Right lobe of liver (tissue), 6 donors: ENCODE data around the gene PSMA4. TPM values are rescaled to one million over a fixed set of nuclear protein-coding genes. Genes with fewer than 3 reads are reported as not detected.
A peak's percentile ranks its signal among the peaks of the same experiment; 100 is the strongest.

ENCODE experiments used
- ATAC-seq, 4 donors: fragments of 200-7000 bp; cut with Tn5 transposase; one replicate each; pipeline ENCODE4 v1.9.1; 2020; ENCODE audit warnings: mild to moderate bottlenecking in 4 of 4, moderate library complexity in 4 of 4
- DNase-seq, 3 donors: peaks; one replicate each; pipeline ENCODE4 v3.0.0-alpha.2; 2020
- H3K27ac ChIP-seq, 3 donors: fragments of 200-600 bp; one replicate each; pipeline ENCODE4 v1.8.0; 2022
- H3K27me3 ChIP-seq, 2 donors: fragments of 200-600 bp; one replicate each; pipeline ENCODE4 v1.8.0; 2022
- H3K36me3 ChIP-seq, 4 donors: fragments of 200-600 bp; sonication (generic) in 1 of 4; one replicate each; pipeline versions ENCODE4 v1.5.1 to v1.8.0; 2017 to 2022; ENCODE audit warnings: control low read depth in 1 of 4
- H3K4me1 ChIP-seq, 4 donors: fragments of 200-600 bp; sonication (generic) in 1 of 4; one replicate each; pipeline versions ENCODE4 v1.5.1 to v1.8.0; 2017 to 2022; ENCODE audit warnings: control low read depth in 1 of 4
- H3K4me3 ChIP-seq, 3 donors: fragments of 200-600 bp; one replicate each; pipeline ENCODE4 v1.8.0; 2022
- H3K9me3 ChIP-seq, 4 donors: fragments of 200-600 bp; sonication (generic) in 1 of 4; one replicate each; pipeline versions ENCODE4 v1.5.1 to v1.8.0; 2017 to 2022; ENCODE audit warnings: control low read depth in 1 of 4
- CTCF ChIP-seq, 4 donors: fragments of 200-600 bp in 3 of 4; fragments of 450-650 bp in 1 of 4; IDR thresholded peaks; one replicate each; pipeline versions ENCODE4 v1.5.1 to v1.8.0; 2016 to 2022; ENCODE audit warnings: antibody characterized with exemption in 4 of 4, mild to moderate bottlenecking in 2 of 4
- POLR2A ChIP-seq: fragments of 450-650 bp; IDR thresholded peaks from one replicate; pipeline ENCODE4 v1.6.1; 2017; ENCODE audit warnings: antibody characterized with exemption, mild to moderate bottlenecking
- WGBS: methylation state at CpG from one replicate; pipeline ENCODE4 v1.1.6; 2018; ENCODE audit warnings: low coverage, low lambda C conversion rate; ENCODE audit not compliant: insufficient coverage; ENCODE audit errors: missing lambda C conversion rate; 5-methylcytosine and 5-hydroxymethylcytosine counted together
- intact Hi-C, 2 donors: fragments of 100-400 bp; cut with DNase I; formaldehyde crosslinking; loops; one replicate each; pipeline versions ENCODE4 v1.11.2 to v1.14.1; 2022
- long read RNA-seq: library from polyadenylated mRNA; unstranded; transcript quantifications from one replicate; pipeline ENCODE4 v2.0.0, GENCODE V29; 2019
- total RNA-seq, 6 experiments: library from RNA; depleted of rRNA in 2 of 6; stranded (reverse); fragments of >200 nt in 2 of 6; fragmentation: NEBNext Ultra II Directional in 3 of 6; extraction: Animal tissue kit (Norgen Biotek cat#: 25700) in 3 of 6; gene quantifications; one replicate each; pipeline versions ENCODE4 v1.1.0 to v1.2.4, GENCODE V29; 2016 to 2023
- donor health status: DM: no; HTN: yes; CAD: no.
- donor health status: DM: no; HTN: no; CAD: no.
- donor health status: DM: no; HTN: no; CAD: no.
- donor health status: DM: no; HTN: yes; CAD: no.
- donor health status: DM: no; HTN: yes; CAD: no.

Gene PSMA4
- total RNA-seq: 100 to 1,000 TPM in 3 of 6 experiments, 10 to 100 TPM in 3; 66.1 to 147 (median 92.3) TPM
- long read RNA-seq, full-length matches to known transcripts: 26 of 30 reads
- long read RNA-seq, partial matches to known transcripts: 1 of 30 reads
- long read RNA-seq, other reads (novel, unspliced or antisense): 3 of 30 reads

GRCh38 chr15:78540141-78540870 is at the start of gene PSMA4:
TSS of gene PSMA4 (plus strand) at chr15:78540444. CDS start at chr15:78541928, 1,484 bp downstream.
- Histone ChIP-seq H3K4me1 (peaks cover 0 to 12% (median 0%) of the 10 kb centered on the region in 4 donors), H3K4me3 (peak within 1 kb of the TSS; percentile 80 to 92 (median 80)), H3K9me3 (no peaks in the 10 kb centered on the region), H3K27me3 (no peaks in the 10 kb centered on the region), H3K36me3 (peaks cover 0 to 32% (median 9%) of the 10 kb centered on the region in 4 donors), H3K27ac (peak within 1 kb of the TSS; percentile 91 to 92 (median 92))
- intact Hi-C loops: no loop called here
- peak; percentile 10 to 24 (median 16) for TF ChIP-seq CTCF (IDR thresholded peaks at IDR 0.05)
- peak; percentile 77 for TF ChIP-seq POLR2A
- DNase-seq (peak; percentile 92 to 94 (median 93)), ATAC-seq (peak; percentile 93 to 95 (median 93))
- under 1% methylated on average over 24 of the region's 56 CpGs for WGBS

- TF ChIP-seq POLR2A: no peak
- no peak for TF ChIP-seq CTCF (IDR thresholded peaks at IDR 0.05)
- DNase-seq (no peak), ATAC-seq (no peak)
- H3K27ac ChIP-seq: no peak overlapping the region
- H3K4me1 ChIP-seq: no peaks in the 10 kb centered on the region
- peaks cover 0 to 84% (median 25%) of the 10 kb centered on the region in 4 donors for H3K36me3 ChIP-seq
- H3K27me3 ChIP-seq: no peaks in the 10 kb centered on the region
- intact Hi-C loops: no loop called here
- WGBS: 60% methylated on average over 1 of the region's 1 CpG
- no peaks in the 10 kb centered on the region for H3K9me3 ChIP-seq
- H3K4me3 ChIP-seq: no peak overlapping the region
These were observed 47.4 kb upstream of the PSMA4 start for GRCh38 chr15:78492872-78493271.

- intact Hi-C loops: no loop called here
- no peak overlapping the region for H3K27ac ChIP-seq
- DNase-seq (no peak), ATAC-seq (no peak)
- peaks cover 0 to 24% (median 16%) of the 10 kb centered on the region in 4 donors for H3K36me3 ChIP-seq
- no peaks in the 10 kb centered on the region for H3K9me3 ChIP-seq
- TF ChIP-seq POLR2A (no peak), CTCF (IDR thresholded peaks at IDR 0.05) (no peak)
- H3K4me1 ChIP-seq: no peaks in the 10 kb centered on the region
- H3K4me3 ChIP-seq: no peak overlapping the region
- H3K27me3 ChIP-seq: no peaks in the 10 kb centered on the region
- WGBS: 98% methylated on average over 4 of the region's 4 CpGs
These were observed 38.4 kb upstream of the PSMA4 start for GRCh38 chr15:78501857-78502256.

GRCh38 chr15:78502641-78503040 is 37.6 kb upstream of the PSMA4 start:
- Histone ChIP-seq H3K27me3 (no peaks in the 10 kb centered on the region), H3K27ac (no peak overlapping the region), H3K9me3 (no peaks in the 10 kb centered on the region), H3K4me3 (no peak overlapping the region), H3K36me3 (peaks cover 0 to 16% (median 13%) of the 10 kb centered on the region in 4 donors), H3K4me1 (no peaks in the 10 kb centered on the region)
- 100% methylated on average over 1 of the region's 2 CpGs for WGBS
- no peak for TF ChIP-seq CTCF (IDR thresholded peaks at IDR 0.05)
- no peak for TF ChIP-seq POLR2A
- ATAC-seq: no peak
- intact Hi-C loops: no loop called here
- no peak for DNase-seq
